Left lung (tissue), 14 donors: ENCODE measurements around the gene WNK4. TPM values are rescaled to one million over a fixed set of nuclear protein-coding genes. Genes with fewer than 3 reads are reported as not detected.
"Not testable (repeated sequence)": the region's sequence is repeated elsewhere in the genome, so short reads cannot be mapped to it uniquely, and the experiment has no call there.

Source experiments
- ATAC-seq: fragments of 200-7000 bp; cut with Tn5 transposase; one replicate; pipeline ENCODE4 v1.9.1; 2020; ENCODE audit warnings: moderate library complexity
- DNase-seq, 4 donors: peaks; one replicate each; pipeline ENCODE4 v3.0.0-alpha.2; 2013 to 2020
- H3K27ac ChIP-seq, 2 donors: fragments of 200-600 bp; sonication (generic) in 1 of 2; one replicate each; pipeline versions ENCODE4 v1.5.0 to v1.8.0; 2020 to 2021
- H3K27me3 ChIP-seq, 2 donors: fragments of 200-600 bp; sonication (generic) in 1 of 2; one replicate each; pipeline versions ENCODE4 v1.5.0 to v1.8.0; 2020 to 2021
- H3K36me3 ChIP-seq, 2 donors: fragments of 200-600 bp; sonication (generic) in 1 of 2; one replicate each; pipeline versions ENCODE4 v1.5.0 to v1.8.0; 2020 to 2021
- H3K4me1 ChIP-seq, 2 donors: fragments of 200-600 bp; one replicate each; pipeline ENCODE4 v1.8.0; 2021
- H3K4me3 ChIP-seq, 2 donors: fragments of 200-600 bp; sonication (generic) in 1 of 2; one replicate each; pipeline versions ENCODE4 v1.5.0 to v1.8.0; 2020 to 2021; ENCODE audit warnings: mild to moderate bottlenecking in 1 of 2
- H3K9me3 ChIP-seq, 2 donors: fragments of 200-600 bp; sonication (generic) in 1 of 2; one replicate each; pipeline versions ENCODE4 v1.5.0 to v1.8.0; 2020 to 2021
- CTCF ChIP-seq, 2 donors: fragments of 200-600 bp; sonication (generic) in 1 of 2; IDR thresholded peaks; one replicate each; pipeline versions ENCODE4 v1.5.0 to v1.8.0; 2021; ENCODE audit warnings: antibody characterized with exemption in 2 of 2
- intact Hi-C, 2 donors: fragments of 100-400 bp; cut with DNase I; formaldehyde crosslinking; loops; one replicate each; pipeline versions ENCODE4 v1.11.2 to v1.14.2; 2022
- long read RNA-seq, 12 donors: library from polyadenylated mRNA in 2 of 12; unstranded in 2 of 12; transcript quantifications; one replicate each; pipeline ENCODE4 v2.0.0 and lab custom pipeline, GENCODE V29; 2019 to 2026
- polyA plus RNA-seq, 6 donors: library from polyadenylated mRNA; unstranded; fragments of 120-200 nt; gene quantifications; one replicate each; pipeline ENCODE4 v1.2.1, GENCODE V29; 2013; ENCODE audit not compliant: insufficient read length in 6 of 6
- total RNA-seq, 2 donors: library from RNA; stranded (reverse); fragmentation: NEBNext Ultra II Directional; extraction: Animal tissue kit (Norgen Biotek cat#: 25700); gene quantifications; one replicate each; pipeline ENCODE4 v1.2.1, GENCODE V29; 2021
- donor health status: DM: no; HTN: yes; CAD: no.
- donor health status: DM: no; HTN: no; CAD: no.

The WNK4 gene
- under 1 TPM in 1 of 2 donors, not detected in 1; 0.21 TPM for total RNA-seq
- polyA plus RNA-seq = 1 to 10 TPM in 5 of 6 donors, under 1 TPM in 1; 0.60 to 2.5 (median 1.9) TPM
- long read RNA-seq, donor 1 = 0 reads
- long read RNA-seq, donor 2 = 0 reads
- long read RNA-seq, donor 3, partial matches to known transcripts = 50 of 50 reads
- long read RNA-seq, donor 3, other reads (novel, unspliced or antisense) = 0 of 50 reads
- long read RNA-seq, donor 4 = 0 reads
- long read RNA-seq, donor 5 = 0 reads
- long read RNA-seq, donor 6 = 0 reads
- long read RNA-seq, donor 7 = 0 reads
- long read RNA-seq, donor 8 = 0 reads
- long read RNA-seq, donor 9 = 0 reads
- long read RNA-seq, donor 10 = 0 reads
- long read RNA-seq, donor 11 = 0 reads
- long read RNA-seq, donor 12 = 0 reads

GRCh38 chr17:42779936-42780850 is at the start of gene WNK4:
Gene WNK4, plus strand, starts transcription at chr17:42780610. Its CDS starts 89 bp downstream, at chr17:42780699.
- Histone ChIP-seq H3K27me3 (peaks cover 47 to 56% of the 10 kb centered on the region in 2 donors), H3K36me3 (peaks cover 0 to 48% of the 10 kb centered on the region in 2 donors), H3K27ac (no peak within 1 kb of the TSS), H3K4me3 (peak within 1 kb of the TSS in 1 of 2 donors; percentile 5), H3K4me1 (peaks cover 6 to 26% of the 10 kb centered on the region in 2 donors), H3K9me3 (no peaks in the 10 kb centered on the region)
- peak in 1 of 4 donors; percentile 78 for DNase-seq
- intact Hi-C loops = no loop called here
- no peak for TF ChIP-seq CTCF (IDR thresholded peaks at IDR 0.05)
- peak; percentile 47 for ATAC-seq

GRCh38 chr17:42740699-42741098 is 39.7 kb upstream of the WNK4 start:
- DNase-seq (no peak), ATAC-seq (no peak)
- Histone ChIP-seq H3K27ac (peak overlapping the region in 1 of 2 donors; percentile 37), H3K27me3 (no peaks in the 10 kb centered on the region), H3K4me1 (peaks cover 18 to 44% of the 10 kb centered on the region in 2 donors), H3K36me3 (no peaks in the 10 kb centered on the region), H3K9me3 (no peaks in the 10 kb centered on the region), H3K4me3 (no peak overlapping the region)
- no peak for TF ChIP-seq CTCF (IDR thresholded peaks at IDR 0.05)
- intact Hi-C loops = no loop called here

GRCh38 chr17:42742916-42743315 is 37.5 kb upstream of the WNK4 start:
- peak overlapping the region in 1 of 2 donors; percentile 84 for H3K27ac ChIP-seq
- H3K27me3 ChIP-seq, H3K9me3 ChIP-seq, DNase-seq, H3K36me3 ChIP-seq, ATAC-seq, intact Hi-C loops, H3K4me3 ChIP-seq: not testable (repeated sequence)
- H3K4me1 ChIP-seq = peaks cover 18 to 33% of the 10 kb centered on the region in 2 donors

- Histone ChIP-seq H3K4me3 (peak overlapping the region; percentile 56 to 84), H3K36me3 (no peaks in the 10 kb centered on the region), H3K27ac (peak overlapping the region; percentile 80 to 84), H3K9me3 (no peaks in the 10 kb centered on the region), H3K27me3 (no peaks in the 10 kb centered on the region), H3K4me1 (peaks cover 18 to 33% of the 10 kb centered on the region in 2 donors)
- DNase-seq (no peak), ATAC-seq (no peak)
- TF ChIP-seq CTCF (IDR thresholded peaks at IDR 0.05) = no peak
- intact Hi-C loops = no loop called here
Observed at GRCh38 chr17:42743595-42744282, 36.7 kb upstream of the WNK4 start.

- Histone ChIP-seq H3K27ac (peak overlapping the region; percentile 80 to 84), H3K36me3 (no peaks in the 10 kb centered on the region), H3K4me3 (peak overlapping the region; percentile 56 to 84), H3K4me1 (peaks cover 24 to 33% of the 10 kb centered on the region in 2 donors), H3K27me3 (no peaks in the 10 kb centered on the region), H3K9me3 (no peaks in the 10 kb centered on the region)
- DNase-seq (peak in 3 of 4 donors; percentile 56 to 90 (median 81)), ATAC-seq (peak; percentile 90)
- no peak for TF ChIP-seq CTCF (IDR thresholded peaks at IDR 0.05)
- intact Hi-C loops = no loop called here
Observed at GRCh38 chr17:42744283-42744805, 36.1 kb upstream of the WNK4 start.
